Prostate gland (tissue), 2 donors: ENCODE data around the gene EPHB3. TPM values are rescaled to one million over a fixed set of nuclear protein-coding genes. Genes with fewer than 3 reads are reported as not detected.

ENCODE experiments used
- DNase-seq: peaks from one replicate; pipeline ENCODE4 v3.0.0-alpha.2; 2019; ENCODE audit warnings: low spot score
- H3K27ac ChIP-seq, 2 donors: fragments of 200-600 bp; sonication (generic); 2 replicates each; pipeline ENCODE4 v1.5.1; 2017 to 2019
- H3K27me3 ChIP-seq: fragments of 200-600 bp; sonication (generic); replicated peaks from 2 replicates; pipeline ENCODE4 v1.5.1; 2019; ENCODE audit not compliant: insufficient read depth
- H3K36me3 ChIP-seq, 2 donors: fragments of 200-600 bp; sonication (generic); 1 replicate in 1 of 2; 2 replicates in 1 of 2; pipeline versions ENCODE4 v1.5.1 to v1.8.1; 2017 to 2019
- H3K4me1 ChIP-seq: fragments of 200-600 bp; sonication (generic); replicated peaks from 2 replicates; pipeline ENCODE4 v1.5.1; 2019
- H3K4me3 ChIP-seq, 2 donors: fragments of 200-600 bp; sonication (generic); 2 replicates each; pipeline ENCODE4 v1.5.1; 2017 to 2019
- H3K9me3 ChIP-seq: fragments of 200-600 bp; sonication (generic); 2 replicates; pipeline ENCODE4 v1.5.1; 2017
- POLR2A ChIP-seq: fragments of 450-650 bp; IDR thresholded peaks from one replicate; pipeline ENCODE4 v1.6.1; 2016; ENCODE audit warnings: antibody characterized with exemption, mild to moderate bottlenecking
- POLR2AphosphoS5 ChIP-seq: sonication (generic); formaldehyde crosslinking; IDR thresholded peaks from one replicate; pipeline ENCODE4 v1.6.1; 2017; ENCODE audit warnings: antibody characterized with exemption
- WGBS: methylation state at CpG from one replicate; pipeline ENCODE4 v1.1.5; 2018; 5-methylcytosine and 5-hydroxymethylcytosine counted together
- intact Hi-C: fragments of 100-400 bp; cut with DNase I; formaldehyde crosslinking; loops from one replicate; pipeline ENCODE4 v1.14.2; 2022
- total RNA-seq, 2 donors: library from RNA; depleted of rRNA; stranded (reverse); fragments of >200 nt; gene quantifications; one replicate each; pipeline ENCODE4 v1.1.0, GENCODE V29; 2016
- TF ChIP-seq, protein P1 (sequence below), 4 experiments: fragments of 200-600 bp in 2 of 4; fragments of 450-650 bp in 2 of 4; sonication (generic) in 2 of 4; IDR thresholded peaks; 1 replicate in 3 of 4; 2 replicates in 1 of 4; pipeline ENCODE4 v1.5.1; 2016 to 2019; ENCODE audit warnings: antibody characterized with exemption in 4 of 4, mild to moderate bottlenecking in 2 of 4, moderate library complexity in 2 of 4

Gene EPHB3
- total RNA-seq, 2 donors from 2014 or later: 11.9 to 25.2 TPM

- 43% methylated on average over 14 of the region's 15 CpGs for WGBS
- Histone ChIP-seq H3K36me3 (no peaks in the 10 kb centered on the region), H3K4me3 (no peak overlapping the region), H3K4me1 (no peaks in the 10 kb centered on the region), H3K9me3 (no peaks in the 10 kb centered on the region), H3K27ac (peak overlapping the region in 1 of 2 donors; percentile 29), H3K27me3 (no peaks in the 10 kb centered on the region)
- peak; percentile 73 for TF ChIP-seq POLR2AphosphoS5
- TF ChIP-seq, protein P1, sequence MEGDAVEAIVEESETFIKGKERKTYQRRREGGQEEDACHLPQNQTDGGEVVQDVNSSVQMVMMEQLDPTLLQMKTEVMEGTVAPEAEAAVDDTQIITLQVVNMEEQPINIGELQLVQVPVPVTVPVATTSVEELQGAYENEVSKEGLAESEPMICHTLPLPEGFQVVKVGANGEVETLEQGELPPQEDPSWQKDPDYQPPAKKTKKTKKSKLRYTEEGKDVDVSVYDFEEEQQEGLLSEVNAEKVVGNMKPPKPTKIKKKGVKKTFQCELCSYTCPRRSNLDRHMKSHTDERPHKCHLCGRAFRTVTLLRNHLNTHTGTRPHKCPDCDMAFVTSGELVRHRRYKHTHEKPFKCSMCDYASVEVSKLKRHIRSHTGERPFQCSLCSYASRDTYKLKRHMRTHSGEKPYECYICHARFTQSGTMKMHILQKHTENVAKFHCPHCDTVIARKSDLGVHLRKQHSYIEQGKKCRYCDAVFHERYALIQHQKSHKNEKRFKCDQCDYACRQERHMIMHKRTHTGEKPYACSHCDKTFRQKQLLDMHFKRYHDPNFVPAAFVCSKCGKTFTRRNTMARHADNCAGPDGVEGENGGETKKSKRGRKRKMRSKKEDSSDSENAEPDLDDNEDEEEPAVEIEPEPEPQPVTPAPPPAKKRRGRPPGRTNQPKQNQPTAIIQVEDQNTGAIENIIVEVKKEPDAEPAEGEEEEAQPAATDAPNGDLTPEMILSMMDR (IDR thresholded peaks at IDR 0.05): no peak
- TF ChIP-seq POLR2A: no peak
- DNase-seq: peak; percentile 84
- intact Hi-C loops: no loop called here
Observed at GRCh38 chr3:184549796-184550577, 11.6 kb upstream of the EPHB3 start.

DNA sequence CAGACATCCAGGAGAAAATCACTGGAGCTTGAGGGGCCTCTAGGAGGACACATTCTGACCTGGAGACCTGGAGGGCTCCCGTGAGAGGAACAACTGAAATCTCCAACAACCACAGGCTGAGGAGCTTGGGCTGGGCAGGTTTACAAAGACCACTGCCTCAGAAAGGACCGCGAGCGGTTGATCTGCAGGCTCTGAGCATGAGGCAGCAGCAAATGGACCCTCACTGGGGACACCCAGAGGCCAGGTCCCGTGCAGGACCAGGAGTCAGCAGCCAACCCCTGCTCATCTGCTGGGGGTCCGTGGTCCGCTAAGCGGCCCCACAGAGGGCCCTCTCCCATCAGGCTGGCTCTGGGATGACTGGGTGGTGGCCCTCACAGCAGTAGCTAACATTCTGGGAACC is 10.5 kb upstream of the EPHB3 start:
- Histone ChIP-seq H3K27me3 (no peaks in the 10 kb centered on the region), H3K9me3 (no peaks in the 10 kb centered on the region), H3K4me1 (no peaks in the 10 kb centered on the region), H3K36me3 (no peaks in the 10 kb centered on the region), H3K27ac (no peak overlapping the region), H3K4me3 (no peak overlapping the region)
- intact Hi-C loops: no loop called here
- TF ChIP-seq POLR2A: no peak
- no peak for TF ChIP-seq POLR2AphosphoS5
- TF ChIP-seq, protein P1 (IDR thresholded peaks at IDR 0.05): no peak
- WGBS: 95% methylated on average over 5 of the region's 8 CpGs
- no peak for DNase-seq

GRCh38 chr3:184551614-184552256 is 9.8 kb upstream of the EPHB3 start:
- TF ChIP-seq POLR2A: no peak
- no peak for TF ChIP-seq POLR2AphosphoS5
- TF ChIP-seq, protein P1 (IDR thresholded peaks at IDR 0.05): no peak
- Histone ChIP-seq H3K27me3 (no peaks in the 10 kb centered on the region), H3K27ac (no peak overlapping the region), H3K9me3 (no peaks in the 10 kb centered on the region), H3K4me1 (no peaks in the 10 kb centered on the region), H3K4me3 (no peak overlapping the region), H3K36me3 (no peaks in the 10 kb centered on the region)
- intact Hi-C loops: no loop called here
- DNase-seq: no peak
- 91% methylated on average over 12 of the region's 12 CpGs for WGBS

- no peaks in the 10 kb centered on the region for H3K4me1 ChIP-seq
- WGBS: 93% methylated on average over 6 of the region's 6 CpGs
- H3K36me3 ChIP-seq: no peaks in the 10 kb centered on the region
- TF ChIP-seq POLR2AphosphoS5 (no peak), POLR2A (no peak)
- TF ChIP-seq, protein P1 (IDR thresholded peaks at IDR 0.05): no peak
- H3K27ac ChIP-seq: no peak overlapping the region
- no peaks in the 10 kb centered on the region for H3K27me3 ChIP-seq
- H3K4me3 ChIP-seq: no peak overlapping the region
- no peaks in the 10 kb centered on the region for H3K9me3 ChIP-seq
- intact Hi-C loops: no loop called here
- DNase-seq: no peak
Observed at GRCh38 chr3:184552296-184552695, 9.3 kb upstream of the EPHB3 start.

DNA sequence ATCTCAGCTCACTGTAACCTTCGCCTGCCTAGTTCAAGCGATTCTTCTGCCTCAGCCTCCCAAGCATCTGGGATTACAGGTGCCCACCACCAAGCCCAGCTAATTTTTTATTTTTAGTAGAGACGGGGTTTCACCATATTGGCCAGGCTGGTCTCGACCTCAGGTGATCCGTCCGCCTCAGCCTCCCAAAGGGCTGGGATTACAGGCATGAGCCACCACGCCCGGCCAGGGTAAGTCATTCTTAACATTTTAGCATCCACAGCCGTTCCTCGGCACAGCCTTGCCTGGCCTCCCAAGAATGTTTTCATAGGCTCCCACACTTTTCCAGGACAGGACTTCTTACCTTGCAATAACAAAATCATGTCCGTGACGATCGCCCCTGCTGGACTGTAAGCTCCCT is 8.7 kb upstream of the EPHB3 start:
- no peaks in the 10 kb centered on the region for H3K36me3 ChIP-seq
- 97% methylated on average over 13 of the region's 13 CpGs for WGBS
- H3K27ac ChIP-seq: no peak overlapping the region
- intact Hi-C loops: no loop called here
- H3K9me3 ChIP-seq: no peaks in the 10 kb centered on the region
- no peaks in the 10 kb centered on the region for H3K27me3 ChIP-seq
- DNase-seq: no peak
- H3K4me3 ChIP-seq: no peak overlapping the region
- TF ChIP-seq, protein P1 (IDR thresholded peaks at IDR 0.05): no peak
- TF ChIP-seq POLR2AphosphoS5 (no peak), POLR2A (no peak)
- no peaks in the 10 kb centered on the region for H3K4me1 ChIP-seq
